ENCODE data around the gene CHORDC1.

The CHORDC1 gene

GRCh38 chr11:90228056-90228455 is 5.2 kb upstream of the CHORDC1 start:
- no peaks in the 10 kb centered on the region; the same call in 1 of the 2 replicates for H3K9me3 ChIP-seq (ENCODE audit: low read length)
- no peaks in the 10 kb centered on the region for H3K9me2 ChIP-seq (ENCODE audit: low read depth, low read length)
- H4K20me1 ChIP-seq (ENCODE audit: insufficient read depth, low read length) = no peaks in the 10 kb centered on the region
- TF ChIP-seq EZH2 (IDR thresholded peaks at IDR 0.05; ENCODE audit: borderline replicate concordance, low read length) = no peak
- TF ChIP-seq CTCF (IDR thresholded peaks at IDR 0.05; ENCODE audit: low read length) = no peak
- H3K4me2 ChIP-seq (ENCODE audit: low read length) = no peak overlapping the region
- no peak overlapping the region for H3K4me3 ChIP-seq (ENCODE audit: low read depth, low read length, poor library complexity, severe bottlenecking)
- H3F3A ChIP-seq (ENCODE audit: insufficient read depth, low read length) = no peaks in the 10 kb centered on the region
- H3K4me1 ChIP-seq (ENCODE audit: insufficient read depth, low read length, severe bottlenecking) = peaks cover 12% of the 10 kb centered on the region
- no peaks in the 10 kb centered on the region for H3K36me3 ChIP-seq (ENCODE audit: insufficient read depth, low read length)
- no peaks in the 10 kb centered on the region for H3K79me2 ChIP-seq (ENCODE audit: insufficient read depth, low read length)
- H3K9ac ChIP-seq (ENCODE audit: low read length) = no peak overlapping the region
- H3K27me3 ChIP-seq (ENCODE audit: insufficient read depth, low read length) = no peaks in the 10 kb centered on the region
- no peak overlapping the region for H3K27ac ChIP-seq (ENCODE audit: low read depth, low read length, poor library complexity, severe bottlenecking)
- no peak overlapping the region for H2AFZ ChIP-seq (ENCODE audit: low read length)

DNA sequence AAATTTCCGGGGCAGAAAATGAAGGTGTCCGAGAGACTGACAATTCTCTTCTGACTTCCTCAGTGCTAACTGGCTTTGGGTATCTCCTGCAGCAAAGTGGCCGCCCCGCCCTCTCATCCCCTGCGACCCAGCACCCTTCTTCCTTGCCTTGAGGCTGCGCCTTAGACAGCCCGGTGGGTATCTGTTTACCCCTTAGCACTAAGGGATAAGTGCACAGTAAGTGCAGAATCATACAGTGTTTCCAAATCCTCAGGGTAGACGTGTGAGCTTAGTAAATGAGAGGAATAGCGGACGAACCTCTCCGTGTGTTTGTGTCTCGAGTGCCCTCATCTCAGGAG is 368 bp upstream of the CHORDC1 start:
- Histone ChIP-seq H3K36me3 (ENCODE audit: insufficient read depth, low read length) (peaks cover 21% of the 10 kb centered on the region), H3K9me3 (ENCODE audit: low read length) (no peaks in the 10 kb centered on the region), H4K20me1 (ENCODE audit: insufficient read depth, low read length) (no peaks in the 10 kb centered on the region), H3K9me2 (ENCODE audit: low read depth, low read length) (no peaks in the 10 kb centered on the region), H3K4me2 (ENCODE audit: low read length) (peak overlapping the region; percentile 92), H3K9ac (ENCODE audit: low read length) (peak overlapping the region; percentile 83), H3F3A (ENCODE audit: insufficient read depth, low read length) (no peaks in the 10 kb centered on the region), H3K27ac (ENCODE audit: low read depth, low read length, poor library complexity, severe bottlenecking) (peak overlapping the region; percentile 55), H3K27me3 (ENCODE audit: insufficient read depth, low read length) (no peaks in the 10 kb centered on the region), H3K79me2 (ENCODE audit: insufficient read depth, low read length) (peaks cover 46% of the 10 kb centered on the region), H3K4me3 (ENCODE audit: low read depth, low read length, poor library complexity, severe bottlenecking) (peak overlapping the region; percentile 92), H2AFZ (ENCODE audit: low read length) (peak overlapping the region; percentile 10; the same call in 1 of the 2 replicates), H3K4me1 (ENCODE audit: insufficient read depth, low read length, severe bottlenecking) (peaks cover 40% of the 10 kb centered on the region)
- TF ChIP-seq EZH2 (IDR thresholded peaks at IDR 0.05; ENCODE audit: borderline replicate concordance, low read length) (no peak), CTCF (IDR thresholded peaks at IDR 0.05; ENCODE audit: low read length) (no peak)

GRCh38 chr11:90221803-90222458 is 918 bp downstream of the CHORDC1 start:
- Histone ChIP-seq H3K4me2 (ENCODE audit: low read length) (peak overlapping the region; percentile 92), H3K27me3 (ENCODE audit: insufficient read depth, low read length) (no peaks in the 10 kb centered on the region), H4K20me1 (ENCODE audit: insufficient read depth, low read length) (no peaks in the 10 kb centered on the region), H3K4me3 (ENCODE audit: low read depth, low read length, poor library complexity, severe bottlenecking) (peak overlapping the region; percentile 92), H2AFZ (ENCODE audit: low read length) (no peak overlapping the region), H3K27ac (ENCODE audit: low read depth, low read length, poor library complexity, severe bottlenecking) (no peak overlapping the region), H3K9me2 (ENCODE audit: low read depth, low read length) (no peaks in the 10 kb centered on the region), H3K36me3 (ENCODE audit: insufficient read depth, low read length) (peaks cover 33% of the 10 kb centered on the region), H3K9me3 (ENCODE audit: low read length) (no peaks in the 10 kb centered on the region), H3K9ac (ENCODE audit: low read length) (peak overlapping the region; percentile 83), H3F3A (ENCODE audit: insufficient read depth, low read length) (no peaks in the 10 kb centered on the region), H3K4me1 (ENCODE audit: insufficient read depth, low read length, severe bottlenecking) (peaks cover 40% of the 10 kb centered on the region), H3K79me2 (ENCODE audit: insufficient read depth, low read length) (peaks cover 57% of the 10 kb centered on the region)
- TF ChIP-seq EZH2 (IDR thresholded peaks at IDR 0.05; ENCODE audit: borderline replicate concordance, low read length) = no peak
- TF ChIP-seq CTCF (IDR thresholded peaks at IDR 0.05; ENCODE audit: low read length) = no peak

Measured in OCI-LY1 (cell line).